SIG-M5 treated with dmso at 0.1 percent for 504 hours (cell line): ENCODE data around the gene ULBP1.
"Not testable (repeated sequence)": the region's sequence is repeated elsewhere in the genome, so short reads cannot be mapped to it uniquely, and the experiment has no call there.

Source experiments
- DNase-seq: peaks from one replicate; lab custom pipeline; 2025; ENCODE audit not compliant: unreplicated experiment; lab: John Stamatoyannopoulos, UW

Gene ULBP1

GRCh38 chr6:149963462-149964307, at the start of gene ULBP1:
TSS of gene ULBP1 (plus strand) at chr6:149963943. CDS start at chr6:149964050, 107 bp downstream.
- peak; percentile 84 for DNase-seq

GRCh38 chr6:149915970-149916865, 47.5 kb upstream of the ULBP1 start:
- DNase-seq = no peak

- DNase-seq = no peak
These were observed 46.1 kb upstream of the ULBP1 start for GRCh38 chr6:149917679-149918078.

- no peak for DNase-seq
These were observed 45.4 kb upstream of the ULBP1 start for GRCh38 chr6:149918151-149918905.

- DNase-seq = not testable (repeated sequence)
These were observed 44.5 kb upstream of the ULBP1 start for GRCh38 chr6:149919126-149919833.

- no peak for DNase-seq
These were observed 43.9 kb upstream of the ULBP1 start for GRCh38 chr6:149919834-149920225.

- DNase-seq = no peak
These were observed 42.4 kb upstream of the ULBP1 start for GRCh38 chr6:149921361-149921760.

- DNase-seq = not testable (repeated sequence)
These were observed 41.7 kb upstream of the ULBP1 start for GRCh38 chr6:149922091-149922490.

GRCh38 chr6:149922642-149923326, 41.0 kb upstream of the ULBP1 start, which contains the start of gene RAET1G:
TSS of gene RAET1G (minus strand) at chr6:149923121. CDS start at chr6:149923010, 111 bp downstream.
- peak; percentile 93 for DNase-seq

- DNase-seq = no peak
These were observed 40.3 kb upstream of the ULBP1 start for GRCh38 chr6:149923327-149923986.

GRCh38 chr6:149924206-149924932, 39.4 kb upstream of the ULBP1 start:
- no peak for DNase-seq

GRCh38 chr6:149924933-149925252, 38.9 kb upstream of the ULBP1 start:
- no peak for DNase-seq

GRCh38 chr6:149925253-149925973, 38.3 kb upstream of the ULBP1 start:
- DNase-seq = no peak

GRCh38 chr6:149925974-149926777, 37.6 kb upstream of the ULBP1 start:
- DNase-seq = peak; percentile 63

- not testable (repeated sequence) for DNase-seq
These were observed 36.7 kb upstream of the ULBP1 start for GRCh38 chr6:149927025-149927424.

GRCh38 chr6:149929422-149929821, 34.3 kb upstream of the ULBP1 start:
- DNase-seq = no peak

- no peak for DNase-seq
These were observed 32.2 kb upstream of the ULBP1 start for GRCh38 chr6:149931501-149931900.
